Keratinocyte (primary cell): Measurements from ENCODE around the gene CDH13. TPM values are rescaled to one million over a fixed set of nuclear protein-coding genes. Genes with fewer than 3 reads are reported as not detected.

Experiments
- DNase-seq: peaks from one replicate; pipeline ENCODE4 v3.0.0-alpha.2; 2011; ENCODE audit warnings: low read depth, missing footprints, low spot score
- FAIRE-seq: peaks from 2 replicates; lab custom pipeline; 2011; peaks lifted over from hg19 to GRCh38; lab: Jason Lieb, UNC
- H2AFZ ChIP-seq: 2 replicates; pipeline ENCODE4 v1.6.0; 2012; ENCODE audit warnings: low read length, control low read depth, inconsistent platforms; ENCODE audit not compliant: control insufficient read depth
- H3K27ac ChIP-seq: 2 replicates; pipeline ENCODE4 v1.5.1; 2011; ENCODE audit warnings: low read length; ENCODE audit not compliant: control insufficient read depth, insufficient read depth
- H3K27me3 ChIP-seq: 3 replicates; pipeline ENCODE4 v1.6.0; 2011; ENCODE audit warnings: low read length; ENCODE audit not compliant: control insufficient read depth, insufficient read depth; ENCODE audit errors: extremely low read depth
- H3K36me3 ChIP-seq, 2 experiments: 2 replicates in 1 of 2; 3 replicates in 1 of 2; pipeline ENCODE4 v1.5.1; 2011; ENCODE audit warnings: low read length in 2 of 2, mild to moderate bottlenecking in 1 of 2; ENCODE audit not compliant: control insufficient read depth in 2 of 2, insufficient read depth in 2 of 2; ENCODE audit errors: extremely low read depth in 1 of 2
- H3K4me1 ChIP-seq: 3 replicates; pipeline ENCODE4 v1.5.1; 2011; ENCODE audit warnings: low read length; ENCODE audit not compliant: control insufficient read depth, insufficient read depth; ENCODE audit errors: extremely low read depth
- H3K4me2 ChIP-seq: 3 replicates; pipeline ENCODE4 v1.6.0; 2011; ENCODE audit warnings: low read depth, low read length; ENCODE audit not compliant: control insufficient read depth, insufficient read depth; ENCODE audit errors: extremely low read depth
- H3K4me3 ChIP-seq, 3 experiments: fragments of 200-600 bp in 1 of 3; sonication (generic) in 1 of 3; 2 replicates in 2 of 3; 3 replicates in 1 of 3; pipeline ENCODE4 v1.5.1; 2011 to 2016; ENCODE audit warnings: low read length in 3 of 3, mild to moderate bottlenecking in 3 of 3, control low read depth in 2 of 3, inconsistent platforms in 1 of 3, low read depth in 1 of 3, mixed read lengths in 1 of 3, mixed run types in 1 of 3, moderate library complexity in 1 of 3; ENCODE audit not compliant: control insufficient read depth in 2 of 3, insufficient read depth in 2 of 3; ENCODE audit errors: extremely low read depth in 1 of 3
- H3K79me2 ChIP-seq: 2 replicates; pipeline ENCODE4 v1.6.0; 2012; ENCODE audit warnings: low read length; ENCODE audit not compliant: control insufficient read depth, insufficient read depth
- H3K9ac ChIP-seq: 3 replicates; pipeline ENCODE4 v1.6.0; 2011; ENCODE audit warnings: low read length; ENCODE audit not compliant: control insufficient read depth, insufficient read depth; ENCODE audit errors: extremely low read depth
- H3K9me1 ChIP-seq: 3 replicates; pipeline ENCODE4 v1.6.0; 2011; ENCODE audit warnings: low read length; ENCODE audit not compliant: control insufficient read depth, insufficient read depth; ENCODE audit errors: extremely low read depth
- H3K9me3 ChIP-seq: 2 replicates; pipeline ENCODE4 v1.5.1; 2012; ENCODE audit warnings: low read depth, low read length; ENCODE audit not compliant: control insufficient read depth
- H4K20me1 ChIP-seq: 3 replicates; pipeline ENCODE4 v1.6.0; 2011; ENCODE audit warnings: low read length; ENCODE audit not compliant: control insufficient read depth, insufficient read depth; ENCODE audit errors: extremely low read depth
- CTCF ChIP-seq, 3 experiments: IDR thresholded peaks in 1 of 3; conservative IDR thresholded peaks in 1 of 3; optimal IDR thresholded peaks in 1 of 3; 2 replicates in 2 of 3; 3 replicates in 1 of 3; pipeline versions ENCODE3 to v1.5.1; 2011; ENCODE audit warnings: low read length in 3 of 3, mild to moderate bottlenecking in 3 of 3, moderate library complexity in 2 of 3, control low read depth in 1 of 3, inconsistent platforms in 1 of 3; ENCODE audit not compliant: insufficient read depth in 2 of 3; ENCODE audit errors: extremely low read depth in 1 of 3
- EZH2 ChIP-seq: IDR thresholded peaks from one replicate; pipeline ENCODE4 v1.6.1; 2012; ENCODE audit warnings: inconsistent platforms, mild to moderate bottlenecking, low read length, moderate library complexity
- dilution Hi-C: fragments of 300-500 bp; cut with MboI; formaldehyde crosslinking; loops from one replicate; pipeline ENCODE4 v1.7.0; 2020; ENCODE audit warnings: low sequenced_read_pairs; ENCODE audit not compliant: extremely low pct_ligation_motif_present
- polyA plus RNA-seq, 5 experiments: library from polyadenylated mRNA; depleted of rRNA in 3 of 5; stranded (reverse) in 3 of 5; stranded (forward) in 1 of 5; unstranded in 1 of 5; fragments of >200 nt; gene quantifications; 1 replicate in 1 of 5; 2 replicates in 3 of 5; 3 replicates in 1 of 5; pipeline versions ENCODE4 v1.2.1 to v1.2.3, GENCODE V29; 2011 to 2012; ENCODE audit warnings: missing spikeins in 2 of 5, low read depth in 1 of 5, low replicate concordance in 1 of 5

The CDH13 gene
- polyA plus RNA-seq, 1 donor (not counting 4 experiments of a cell fraction or from before 2014, with no cell fraction given), result 111 TPM

GRCh38 chr16:83433201-83433600, 806.4 kb downstream of the CDH13 start:
- dilution Hi-C loops, result no loop called here
- H3K36me3 ChIP-seq, result no peaks in the 10 kb centered on the region
- no peak for DNase-seq
- H3K79me2 ChIP-seq, result no peaks in the 10 kb centered on the region
- no peak for TF ChIP-seq EZH2
- TF ChIP-seq CTCF (optimal IDR thresholded peaks at IDR 0.05 in 1 of 3, IDR thresholded peaks at IDR 0.05 in 1 of 3, conservative IDR thresholded peaks at IDR 0.05 in 1 of 3; ENCODE audit: extremely low read depth in 1 of 3, insufficient read depth in 2 of 3, low read length in 3 of 3), result no peak
- H3K27me3 ChIP-seq, result no peaks in the 10 kb centered on the region
- H3K4me1 ChIP-seq, result no peaks in the 10 kb centered on the region
- no peak overlapping the region for H3K9ac ChIP-seq
- H3K9me1 ChIP-seq, result no peaks in the 10 kb centered on the region
- no peaks in the 10 kb centered on the region for H3K9me3 ChIP-seq
- H3K4me2 ChIP-seq, result no peak overlapping the region
- no peak overlapping the region for H3K4me3 ChIP-seq
- H3K27ac ChIP-seq, result no peak overlapping the region
- FAIRE-seq, result no peak
- H2AFZ ChIP-seq, result no peak overlapping the region
- H4K20me1 ChIP-seq, result peaks cover 4% of the 10 kb centered on the region

GRCh38 chr16:83437036-83437435, 810.3 kb downstream of the CDH13 start:
- H3K4me2 ChIP-seq, result no peak overlapping the region
- TF ChIP-seq CTCF (optimal IDR thresholded peaks at IDR 0.05 in 1 of 3, IDR thresholded peaks at IDR 0.05 in 1 of 3, conservative IDR thresholded peaks at IDR 0.05 in 1 of 3; ENCODE audit: extremely low read depth in 1 of 3, insufficient read depth in 2 of 3, low read length in 3 of 3) (no peak), EZH2 (no peak)
- dilution Hi-C loops, result no loop called here
- H4K20me1 ChIP-seq, result peaks cover 4% of the 10 kb centered on the region
- H3K36me3 ChIP-seq, result no peaks in the 10 kb centered on the region
- no peak for DNase-seq
- no peak overlapping the region for H2AFZ ChIP-seq
- FAIRE-seq, result no peak
- H3K9ac ChIP-seq, result no peak overlapping the region
- no peak overlapping the region for H3K27ac ChIP-seq
- no peaks in the 10 kb centered on the region for H3K27me3 ChIP-seq
- no peaks in the 10 kb centered on the region for H3K79me2 ChIP-seq
- H3K9me1 ChIP-seq, result no peaks in the 10 kb centered on the region
- H3K9me3 ChIP-seq, result no peaks in the 10 kb centered on the region
- no peak overlapping the region for H3K4me3 ChIP-seq
- H3K4me1 ChIP-seq, result no peaks in the 10 kb centered on the region
